ENCODE data around the gene KDM4B.
"Not testable (repeated sequence)": the region's sequence is repeated elsewhere in the genome, so short reads cannot be mapped to it uniquely, and the experiment has no call there.

Gene KDM4B

DNA sequence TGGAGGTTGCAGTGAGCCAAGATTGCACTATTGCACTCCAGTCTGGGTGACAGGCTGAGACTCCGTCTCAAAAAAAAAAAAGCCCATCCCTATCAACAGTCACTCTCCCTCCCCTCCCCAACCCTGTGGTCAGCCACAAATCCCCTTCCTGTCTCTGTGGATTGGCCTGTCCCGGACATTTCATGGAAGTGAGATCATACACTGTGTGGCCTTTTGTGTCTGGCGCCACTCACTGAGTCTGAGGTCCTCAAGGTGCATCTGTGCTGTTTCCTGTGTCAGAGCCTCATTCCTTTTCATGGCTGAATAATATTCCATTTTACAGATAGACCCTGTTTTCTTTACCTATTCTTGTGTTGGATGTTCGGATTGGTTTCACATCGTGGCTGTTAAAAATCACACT, 222.2 kb downstream of the KDM4B start:
- no peak for DNase-seq

DNA sequence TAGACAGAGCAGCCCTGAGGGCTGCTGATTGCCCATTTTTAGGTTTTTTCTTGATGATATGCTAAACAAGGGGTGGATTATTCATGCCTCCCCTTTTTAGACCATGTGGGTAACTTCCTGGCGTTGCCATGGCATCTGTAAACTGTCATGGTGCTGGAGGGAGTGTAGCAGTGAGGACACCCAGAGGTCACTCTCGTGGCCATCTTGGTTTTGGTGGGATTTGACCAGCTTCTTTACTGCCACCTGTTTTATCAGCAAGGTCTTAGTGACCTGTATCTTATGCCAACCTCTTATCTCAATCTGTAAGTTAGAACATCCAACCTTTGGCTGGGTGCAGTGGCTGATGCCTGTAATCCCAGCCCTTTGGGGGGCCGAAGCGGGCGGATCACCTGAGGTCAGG, 223.7 kb downstream of the KDM4B start:
- no peak for DNase-seq

- DNase-seq = no peak
These were observed 224.3 kb downstream of the KDM4B start for GRCh38 chr19:5193192-5193591.

DNA sequence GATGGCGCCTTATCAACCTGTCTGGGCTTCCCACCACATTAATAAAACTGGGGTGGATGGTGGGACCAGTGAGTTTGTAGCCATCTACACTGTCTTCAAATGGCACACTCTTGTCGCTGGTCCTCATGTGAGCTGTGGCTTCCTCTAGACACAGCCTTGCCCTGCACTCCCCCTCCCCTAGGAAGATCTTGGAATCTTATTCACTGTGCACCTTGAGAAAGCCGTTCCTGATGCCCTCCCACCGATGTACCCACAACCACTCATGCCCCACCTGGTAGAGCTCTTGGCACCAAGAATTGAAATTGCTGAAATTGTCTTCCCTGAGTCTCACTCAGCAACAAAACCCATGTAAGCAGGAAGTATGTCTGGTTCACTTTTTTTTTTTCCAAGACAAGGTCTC, 225.7 kb downstream of the KDM4B start:
- no peak for DNase-seq

DNA sequence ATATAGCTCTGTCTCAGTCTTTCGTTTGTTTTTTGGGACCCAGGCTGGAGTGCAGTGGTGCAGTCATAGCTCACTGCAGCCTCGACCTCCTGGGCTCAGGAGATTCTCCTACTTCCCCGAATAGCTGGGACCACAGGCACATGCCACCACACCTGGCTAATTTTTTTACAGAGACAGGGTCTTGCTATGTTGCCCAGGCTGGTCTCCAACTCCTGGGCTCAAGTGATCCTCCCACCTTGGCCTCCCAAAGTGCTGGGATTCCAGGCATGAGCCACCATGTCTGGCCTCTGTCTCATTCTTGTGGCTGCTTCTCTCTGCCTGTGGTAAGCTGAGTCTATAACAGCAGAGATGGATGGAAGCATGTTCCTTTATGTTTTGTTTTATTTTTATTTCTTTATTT, 226.7 kb downstream of the KDM4B start:
- DNase-seq = not testable (repeated sequence)

- DNase-seq = no peak
These were observed 227.9 kb downstream of the KDM4B start for GRCh38 chr19:5196832-5197231.

GRCh38 chr19:5200844-5201243, 231.9 kb downstream of the KDM4B start:
- no peak for DNase-seq

DNA sequence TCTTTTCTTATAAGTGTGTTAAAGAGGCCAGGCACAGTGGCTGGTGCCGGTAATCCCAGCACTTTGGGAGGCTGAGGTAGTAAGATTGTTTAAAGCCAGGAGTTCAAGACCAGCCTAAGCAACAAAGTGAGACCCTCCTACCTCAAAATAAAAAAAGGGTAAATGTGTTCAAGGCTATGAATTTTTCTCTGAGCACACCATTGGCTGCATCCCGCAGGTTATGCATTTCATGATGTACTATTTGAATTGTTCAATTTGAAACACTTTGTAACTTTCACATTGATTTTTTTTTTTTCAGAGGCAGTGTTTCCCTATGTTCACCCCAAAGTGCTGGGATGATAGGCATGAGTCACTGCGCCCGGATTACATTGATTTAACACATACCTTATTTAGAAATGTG, 233.6 kb downstream of the KDM4B start:
- no peak for DNase-seq

Data from activated effector memory CD4-positive, alpha-beta T cell treated with Interleukin-2 at 50 U/mL for 16 hours (primary cell).